ENCODE measurements around the gene IKBKG.
"Not testable (repeated sequence)": the region's sequence is repeated elsewhere in the genome, so short reads cannot be mapped to it uniquely, and the experiment has no call there.

The IKBKG gene

GRCh38 chrX:154547245-154548027, at the start of gene IKBKG:
Gene IKBKG, plus strand, starts transcription at chrX:154547620. Its CDS starts 4,383 bp downstream, at chrX:154552003.
- peaks cover 7% of the 10 kb centered on the region for H3K4me1 ChIP-seq (ENCODE audit: control insufficient read depth, insufficient read depth, low read length)
- H3K36me3 ChIP-seq (ENCODE audit: control insufficient read depth, insufficient read depth, low read length), result no peaks in the 10 kb centered on the region
- peak within 1 kb of the TSS; percentile 82 for H3K4me3 ChIP-seq (ENCODE audit: low read length)
- H3K9me3 ChIP-seq (ENCODE audit: control insufficient read depth, low read length), result no peaks in the 10 kb centered on the region
- H3K9ac ChIP-seq (ENCODE audit: low read length), result peak within 1 kb of the TSS; percentile 83
- H3K27me3 ChIP-seq (ENCODE audit: control insufficient read depth, insufficient read depth, low read length), result no peaks in the 10 kb centered on the region

- H3K9ac ChIP-seq (ENCODE audit: low read length); H3K9me3 ChIP-seq (ENCODE audit: control insufficient read depth, low read length); H3K4me3 ChIP-seq (ENCODE audit: low read length); H3K4me1 ChIP-seq (ENCODE audit: control insufficient read depth, insufficient read depth, low read length); H3K36me3 ChIP-seq (ENCODE audit: control insufficient read depth, insufficient read depth, low read length); H3K27me3 ChIP-seq (ENCODE audit: control insufficient read depth, insufficient read depth, low read length): not testable (repeated sequence)
Observed at GRCh38 chrX:154501423-154501822, 46.0 kb upstream of the IKBKG start.

GRCh38 chrX:154502098-154502497, 45.3 kb upstream of the IKBKG start:
- H3K9ac ChIP-seq (ENCODE audit: low read length), result no peak overlapping the region
- no peaks in the 10 kb centered on the region for H3K36me3 ChIP-seq (ENCODE audit: control insufficient read depth, insufficient read depth, low read length)
- H3K27me3 ChIP-seq (ENCODE audit: control insufficient read depth, insufficient read depth, low read length), result no peaks in the 10 kb centered on the region
- H3K4me1 ChIP-seq (ENCODE audit: control insufficient read depth, insufficient read depth, low read length), result no peaks in the 10 kb centered on the region
- no peaks in the 10 kb centered on the region for H3K9me3 ChIP-seq (ENCODE audit: control insufficient read depth, low read length)
- H3K4me3 ChIP-seq (ENCODE audit: low read length), result no peak overlapping the region

- H3K27me3 ChIP-seq (ENCODE audit: control insufficient read depth, insufficient read depth, low read length), result no peaks in the 10 kb centered on the region
- no peaks in the 10 kb centered on the region for H3K9me3 ChIP-seq (ENCODE audit: control insufficient read depth, low read length)
- H3K36me3 ChIP-seq (ENCODE audit: control insufficient read depth, insufficient read depth, low read length), result no peaks in the 10 kb centered on the region
- no peak overlapping the region for H3K4me3 ChIP-seq (ENCODE audit: low read length)
- no peaks in the 10 kb centered on the region for H3K4me1 ChIP-seq (ENCODE audit: control insufficient read depth, insufficient read depth, low read length)
- H3K9ac ChIP-seq (ENCODE audit: low read length), result no peak overlapping the region
Observed at GRCh38 chrX:154502989-154503388, 44.4 kb upstream of the IKBKG start.

GRCh38 chrX:154505734-154506133, 41.7 kb upstream of the IKBKG start:
- H3K9me3 ChIP-seq (ENCODE audit: control insufficient read depth, low read length), result no peaks in the 10 kb centered on the region
- no peak overlapping the region for H3K9ac ChIP-seq (ENCODE audit: low read length)
- no peaks in the 10 kb centered on the region for H3K4me1 ChIP-seq (ENCODE audit: control insufficient read depth, insufficient read depth, low read length)
- H3K4me3 ChIP-seq (ENCODE audit: low read length), result no peak overlapping the region
- no peaks in the 10 kb centered on the region for H3K36me3 ChIP-seq (ENCODE audit: control insufficient read depth, insufficient read depth, low read length)
- H3K27me3 ChIP-seq (ENCODE audit: control insufficient read depth, insufficient read depth, low read length), result no peaks in the 10 kb centered on the region

GRCh38 chrX:154506483-154507332, 40.7 kb upstream of the IKBKG start:
- Histone ChIP-seq H3K9me3 (ENCODE audit: control insufficient read depth, low read length) (no peaks in the 10 kb centered on the region), H3K4me1 (ENCODE audit: control insufficient read depth, insufficient read depth, low read length) (no peaks in the 10 kb centered on the region), H3K36me3 (ENCODE audit: control insufficient read depth, insufficient read depth, low read length) (no peaks in the 10 kb centered on the region)

GRCh38 chrX:154507673-154508383, 39.6 kb upstream of the IKBKG start:
- no peaks in the 10 kb centered on the region for H3K27me3 ChIP-seq (ENCODE audit: control insufficient read depth, insufficient read depth, low read length)
- H3K9ac ChIP-seq (ENCODE audit: low read length), result no peak overlapping the region
- H3K4me3 ChIP-seq (ENCODE audit: low read length), result no peak overlapping the region
- H3K36me3 ChIP-seq (ENCODE audit: control insufficient read depth, insufficient read depth, low read length), result no peaks in the 10 kb centered on the region
- H3K9me3 ChIP-seq (ENCODE audit: control insufficient read depth, low read length), result no peaks in the 10 kb centered on the region
- no peaks in the 10 kb centered on the region for H3K4me1 ChIP-seq (ENCODE audit: control insufficient read depth, insufficient read depth, low read length)

More at GRCh38 chrX:154506483-154507332, 40.7 kb upstream of the IKBKG start:
- no peak overlapping the region for H3K9ac ChIP-seq (ENCODE audit: low read length)
- H3K4me3 ChIP-seq (ENCODE audit: low read length), result no peak overlapping the region
- H3K27me3 ChIP-seq (ENCODE audit: control insufficient read depth, insufficient read depth, low read length), result no peaks in the 10 kb centered on the region

GRCh38 chrX:154508384-154508745, 39.1 kb upstream of the IKBKG start:
- Histone ChIP-seq H3K9me3 (ENCODE audit: control insufficient read depth, low read length) (no peaks in the 10 kb centered on the region), H3K36me3 (ENCODE audit: control insufficient read depth, insufficient read depth, low read length) (no peaks in the 10 kb centered on the region), H3K4me3 (ENCODE audit: low read length) (no peak overlapping the region), H3K4me1 (ENCODE audit: control insufficient read depth, insufficient read depth, low read length) (no peaks in the 10 kb centered on the region), H3K27me3 (ENCODE audit: control insufficient read depth, insufficient read depth, low read length) (no peaks in the 10 kb centered on the region), H3K9ac (ENCODE audit: low read length) (no peak overlapping the region)

- H3K9me3 ChIP-seq (ENCODE audit: control insufficient read depth, low read length), result no peaks in the 10 kb centered on the region
- no peak overlapping the region for H3K4me3 ChIP-seq (ENCODE audit: low read length)
- no peaks in the 10 kb centered on the region for H3K4me1 ChIP-seq (ENCODE audit: control insufficient read depth, insufficient read depth, low read length)
- H3K36me3 ChIP-seq (ENCODE audit: control insufficient read depth, insufficient read depth, low read length), result no peaks in the 10 kb centered on the region
- no peaks in the 10 kb centered on the region for H3K27me3 ChIP-seq (ENCODE audit: control insufficient read depth, insufficient read depth, low read length)
- H3K9ac ChIP-seq (ENCODE audit: low read length), result no peak overlapping the region
Observed at GRCh38 chrX:154509455-154509854, 38.0 kb upstream of the IKBKG start.

GRCh38 chrX:154511761-154512160, 35.7 kb upstream of the IKBKG start:
- Histone ChIP-seq H3K4me1 (ENCODE audit: control insufficient read depth, insufficient read depth, low read length) (no peaks in the 10 kb centered on the region), H3K4me3 (ENCODE audit: low read length) (no peak overlapping the region), H3K9ac (ENCODE audit: low read length) (no peak overlapping the region), H3K36me3 (ENCODE audit: control insufficient read depth, insufficient read depth, low read length) (no peaks in the 10 kb centered on the region), H3K27me3 (ENCODE audit: control insufficient read depth, insufficient read depth, low read length) (no peaks in the 10 kb centered on the region), H3K9me3 (ENCODE audit: control insufficient read depth, low read length) (no peaks in the 10 kb centered on the region)

- H3K4me3 ChIP-seq (ENCODE audit: low read length), result no peak overlapping the region
- no peak overlapping the region for H3K9ac ChIP-seq (ENCODE audit: low read length)
- peaks cover 9% of the 10 kb centered on the region for H3K4me1 ChIP-seq (ENCODE audit: control insufficient read depth, insufficient read depth, low read length)
- H3K9me3 ChIP-seq (ENCODE audit: control insufficient read depth, low read length), result no peaks in the 10 kb centered on the region
- no peaks in the 10 kb centered on the region for H3K27me3 ChIP-seq (ENCODE audit: control insufficient read depth, insufficient read depth, low read length)
- no peaks in the 10 kb centered on the region for H3K36me3 ChIP-seq (ENCODE audit: control insufficient read depth, insufficient read depth, low read length)
Observed at GRCh38 chrX:154512879-154513553, 34.4 kb upstream of the IKBKG start.

Measured in mucosa of stomach (tissue), 1 donor.